ENCODE measurements around the gene ARPC1B. TPM values are rescaled to one million over a fixed set of nuclear protein-coding genes. Genes with fewer than 3 reads are reported as not detected.

ARPC1B gene
- total RNA-seq, 4 donors from 2014 or later, result 74.5 to 275 (median 196) TPM

DNA sequence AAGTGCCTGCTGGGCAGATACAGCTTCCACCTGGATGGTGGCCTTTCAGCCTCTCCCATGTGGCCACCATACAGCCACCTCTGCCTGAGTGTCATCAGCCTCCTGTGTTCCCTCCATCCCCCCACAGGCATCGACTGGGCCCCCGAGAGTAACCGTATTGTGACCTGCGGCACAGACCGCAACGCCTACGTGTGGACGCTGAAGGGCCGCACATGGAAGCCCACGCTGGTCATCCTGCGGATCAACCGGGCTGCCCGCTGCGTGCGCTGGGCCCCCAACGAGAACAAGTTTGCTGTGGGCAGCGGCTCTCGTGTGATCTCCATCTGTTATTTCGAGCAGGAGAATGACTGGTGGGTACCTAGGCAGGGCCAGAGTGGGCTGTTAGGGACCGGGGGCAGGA lies 13.4 kb downstream of the ARPC1B start:
- H3K9me3 ChIP-seq, result no peaks in the 10 kb centered on the region
- H3K4me3 ChIP-seq, result no peak overlapping the region
- DNase-seq, result no peak
- H3K27me3 ChIP-seq, result no peaks in the 10 kb centered on the region
- peaks cover 0 to 4% of the 10 kb centered on the region in 2 donors for H3K4me1 ChIP-seq
- H3K36me3 ChIP-seq, result no peaks in the 10 kb centered on the region
- TF ChIP-seq POLR2A (IDR thresholded peaks at IDR 0.05), result no peak
- TF ChIP-seq, protein P1, sequence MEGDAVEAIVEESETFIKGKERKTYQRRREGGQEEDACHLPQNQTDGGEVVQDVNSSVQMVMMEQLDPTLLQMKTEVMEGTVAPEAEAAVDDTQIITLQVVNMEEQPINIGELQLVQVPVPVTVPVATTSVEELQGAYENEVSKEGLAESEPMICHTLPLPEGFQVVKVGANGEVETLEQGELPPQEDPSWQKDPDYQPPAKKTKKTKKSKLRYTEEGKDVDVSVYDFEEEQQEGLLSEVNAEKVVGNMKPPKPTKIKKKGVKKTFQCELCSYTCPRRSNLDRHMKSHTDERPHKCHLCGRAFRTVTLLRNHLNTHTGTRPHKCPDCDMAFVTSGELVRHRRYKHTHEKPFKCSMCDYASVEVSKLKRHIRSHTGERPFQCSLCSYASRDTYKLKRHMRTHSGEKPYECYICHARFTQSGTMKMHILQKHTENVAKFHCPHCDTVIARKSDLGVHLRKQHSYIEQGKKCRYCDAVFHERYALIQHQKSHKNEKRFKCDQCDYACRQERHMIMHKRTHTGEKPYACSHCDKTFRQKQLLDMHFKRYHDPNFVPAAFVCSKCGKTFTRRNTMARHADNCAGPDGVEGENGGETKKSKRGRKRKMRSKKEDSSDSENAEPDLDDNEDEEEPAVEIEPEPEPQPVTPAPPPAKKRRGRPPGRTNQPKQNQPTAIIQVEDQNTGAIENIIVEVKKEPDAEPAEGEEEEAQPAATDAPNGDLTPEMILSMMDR (IDR thresholded peaks at IDR 0.05), result no peak
- intact Hi-C loops (cut with DNase I; ENCODE audit: low total_unique reads), result no loop called here
- no peak overlapping the region for H3K27ac ChIP-seq

- Histone ChIP-seq H3K4me1 (peaks cover 0 to 10% of the 10 kb centered on the region in 2 donors), H3K9me3 (no peaks in the 10 kb centered on the region), H3K36me3 (no peaks in the 10 kb centered on the region), H3K4me3 (no peak overlapping the region), H3K27ac (no peak overlapping the region), H3K27me3 (no peaks in the 10 kb centered on the region)
- DNase-seq, result no peak
- TF ChIP-seq, protein P1 (IDR thresholded peaks at IDR 0.05), result no peak
- no peak for TF ChIP-seq POLR2A (IDR thresholded peaks at IDR 0.05)
- intact Hi-C loops (cut with DNase I; ENCODE audit: low total_unique reads), result no loop called here
Measured at GRCh38 chr7:99389772-99390171, 15.2 kb downstream of the ARPC1B start.

GRCh38 chr7:99390941-99391602 lies 16.5 kb downstream of the ARPC1B start:
- no peak overlapping the region for H3K4me3 ChIP-seq
- TF ChIP-seq, protein P1 (IDR thresholded peaks at IDR 0.05), result no peak
- no peak for TF ChIP-seq POLR2A (IDR thresholded peaks at IDR 0.05)
- H3K27me3 ChIP-seq, result no peaks in the 10 kb centered on the region
- no peaks in the 10 kb centered on the region for H3K36me3 ChIP-seq
- H3K4me1 ChIP-seq, result peaks cover 0 to 10% of the 10 kb centered on the region in 2 donors
- DNase-seq, result no peak
- intact Hi-C loops (cut with DNase I; ENCODE audit: low total_unique reads), result no loop called here
- H3K9me3 ChIP-seq, result no peaks in the 10 kb centered on the region
- no peak overlapping the region for H3K27ac ChIP-seq

- Histone ChIP-seq H3K36me3 (no peaks in the 10 kb centered on the region), H3K4me3 (peak overlapping the region in 1 of 2 donors; percentile 54), H3K27me3 (no peaks in the 10 kb centered on the region), H3K9me3 (no peaks in the 10 kb centered on the region), H3K27ac (peak overlapping the region in 1 of 2 donors; percentile 70), H3K4me1 (peaks cover 0 to 10% of the 10 kb centered on the region in 2 donors)
- DNase-seq, result no peak
- intact Hi-C loops (cut with DNase I; ENCODE audit: low total_unique reads), result no loop called here
- TF ChIP-seq, protein P1 (IDR thresholded peaks at IDR 0.05), result no peak
- no peak for TF ChIP-seq POLR2A (IDR thresholded peaks at IDR 0.05)
Measured at GRCh38 chr7:99392046-99392445, 17.5 kb downstream of the ARPC1B start.

DNA sequence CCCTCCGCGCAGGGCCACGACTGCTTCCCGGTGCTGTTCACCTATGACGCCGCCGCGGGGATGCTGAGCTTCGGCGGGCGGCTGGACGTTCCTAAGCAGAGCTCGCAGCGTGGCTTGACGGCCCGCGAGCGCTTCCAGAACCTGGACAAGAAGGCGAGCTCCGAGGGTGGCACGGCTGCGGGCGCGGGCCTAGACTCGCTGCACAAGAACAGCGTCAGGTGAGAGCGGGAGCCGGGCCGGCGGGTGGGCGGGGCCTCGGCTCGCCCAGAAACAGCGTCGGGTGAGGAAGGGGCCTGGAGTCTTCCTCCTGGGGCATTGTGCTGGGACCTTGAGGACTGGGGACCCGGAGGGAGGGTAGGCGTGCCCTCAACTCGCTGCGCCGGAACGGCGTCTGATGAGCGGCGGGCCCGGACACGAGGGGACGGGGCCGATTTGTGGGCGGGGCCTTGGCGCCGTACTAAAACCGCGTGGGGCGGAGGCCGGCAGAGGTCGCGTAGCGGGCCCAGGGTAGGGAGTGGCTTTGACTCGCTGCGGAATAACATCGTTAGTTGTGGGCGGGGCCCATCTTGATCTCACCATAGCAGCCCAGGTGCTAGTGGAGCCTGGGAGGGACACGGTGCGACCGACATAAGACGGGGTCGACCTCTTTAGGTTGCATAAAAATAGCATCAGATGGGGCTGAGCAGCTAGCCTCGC lies 18.3 kb downstream of the ARPC1B start:
- no peaks in the 10 kb centered on the region for H3K27me3 ChIP-seq
- no peaks in the 10 kb centered on the region for H3K36me3 ChIP-seq
- no peaks in the 10 kb centered on the region for H3K9me3 ChIP-seq
- peak; percentile 7 to 34 for TF ChIP-seq POLR2A (IDR thresholded peaks at IDR 0.05)
- TF ChIP-seq, protein P1 (IDR thresholded peaks at IDR 0.05), result peak in 1 of 4 experiments; percentile 15
- H3K4me1 ChIP-seq, result peaks cover 0 to 10% of the 10 kb centered on the region in 2 donors
- DNase-seq, result peak; percentile 75 to 80
- H3K4me3 ChIP-seq, result peak overlapping the region; percentile 54 to 59
- intact Hi-C loops (cut with DNase I; ENCODE audit: low total_unique reads), result no loop called here
- peak overlapping the region; percentile 61 to 70 for H3K27ac ChIP-seq

All from uterus (tissue), 4 donors.